Loucy (cell line): ENCODE data around the gene TEX55.

Experiments
- H2AFZ ChIP-seq: fragments of 200-600 bp; sonication (generic); 2 replicates; pipeline ENCODE4 v1.6.0; 2016; ENCODE audit warnings: antibody characterized with exemption, mild to moderate bottlenecking, low read length, moderate library complexity
- H3F3A ChIP-seq: fragments of 200-600 bp; 2 replicates; pipeline ENCODE4 v1.6.0; 2016; ENCODE audit warnings: antibody characterized with exemption, low read depth, mild to moderate bottlenecking
- H3K27me3 ChIP-seq: fragments of 200-600 bp; sonication (generic); 2 replicates; pipeline ENCODE4 v1.6.1; 2014; ENCODE audit warnings: low read length, mild to moderate bottlenecking; ENCODE audit not compliant: insufficient read depth, poor library complexity, severe bottlenecking
- H3K36me3 ChIP-seq: fragments of 200-600 bp; sonication (generic); 2 replicates; pipeline ENCODE4 v1.6.1; 2016; ENCODE audit warnings: low read length; ENCODE audit not compliant: insufficient read depth
- H3K4me1 ChIP-seq: fragments of 200-600 bp; sonication (generic); 2 replicates; pipeline ENCODE4 v1.5.1; 2014; ENCODE audit warnings: low read length, mild to moderate bottlenecking; ENCODE audit not compliant: insufficient read depth, poor library complexity, severe bottlenecking
- H3K4me2 ChIP-seq: fragments of 200-600 bp; sonication (generic); 2 replicates; pipeline ENCODE4 v1.6.0; 2014; ENCODE audit warnings: antibody characterized with exemption, low read length, low read depth, mild to moderate bottlenecking; ENCODE audit not compliant: poor library complexity, severe bottlenecking
- H3K4me3 ChIP-seq: fragments of 200-600 bp; sonication (generic); 2 replicates; pipeline ENCODE4 v1.5.1; 2014; ENCODE audit warnings: low read length, mild to moderate bottlenecking, mixed read lengths; ENCODE audit not compliant: poor library complexity, severe bottlenecking
- H3K79me2 ChIP-seq: fragments of 200-600 bp; sonication (generic); 2 replicates; pipeline ENCODE4 v1.6.1; 2014; ENCODE audit warnings: low read length; ENCODE audit not compliant: insufficient read depth
- H3K9ac ChIP-seq: fragments of 200-600 bp; sonication (generic); 2 replicates; pipeline ENCODE4 v1.6.0; 2014; ENCODE audit warnings: mild to moderate bottlenecking, low read depth, low read length, moderate library complexity; ENCODE audit not compliant: poor library complexity, severe bottlenecking
- H3K9me2 ChIP-seq: fragments of 200-600 bp; sonication (generic); replicated peaks from 2 replicates; pipeline ENCODE4 v1.6.1; 2016; ENCODE audit warnings: low read depth, low read length, mixed read lengths
- H3K9me3 ChIP-seq: fragments of 200-600 bp; sonication (generic); 2 replicates; pipeline ENCODE4 v1.6.1; 2014; ENCODE audit warnings: mild to moderate bottlenecking, antibody characterized with exemption, low read length, low read depth; ENCODE audit not compliant: insufficient read depth
- H4K20me1 ChIP-seq: fragments of 200-600 bp; sonication (generic); 2 replicates; pipeline ENCODE4 v1.6.0; 2014; ENCODE audit warnings: antibody characterized with exemption, low read length, mild to moderate bottlenecking; ENCODE audit not compliant: insufficient read depth, poor library complexity, severe bottlenecking
- CTCF ChIP-seq: fragments of 200-600 bp; sonication (generic); conservative IDR thresholded peaks from 2 replicates; pipeline ENCODE4 v1.5.1; 2014; ENCODE audit warnings: mild to moderate bottlenecking, antibody characterized with exemption, low read length
- EZH2phosphoT487 ChIP-seq: fragments of 200-600 bp; IDR thresholded peaks from 2 replicates; pipeline ENCODE4 v1.6.1; 2018; ENCODE audit warnings: antibody characterized with exemption, mild to moderate bottlenecking, moderate library complexity, borderline replicate concordance

The TEX55 gene

GRCh38 chr3:119177321-119177720 is 31.4 kb downstream of the TEX55 start:
- Histone ChIP-seq H3K4me2 (no peak overlapping the region), H3K79me2 (no peaks in the 10 kb centered on the region), H3K4me3 (no peak overlapping the region), H3K36me3 (no peaks in the 10 kb centered on the region), H3K4me1 (no peaks in the 10 kb centered on the region), H3F3A (no peaks in the 10 kb centered on the region), H3K9me3 (no peaks in the 10 kb centered on the region), H2AFZ (no peak overlapping the region), H4K20me1 (no peaks in the 10 kb centered on the region), H3K9ac (no peak overlapping the region), H3K27me3 (no peaks in the 10 kb centered on the region), H3K9me2 (no peaks in the 10 kb centered on the region)
- no peak for TF ChIP-seq CTCF
- TF ChIP-seq EZH2phosphoT487, result no peak

- no peaks in the 10 kb centered on the region for H3K27me3 ChIP-seq
- no peak overlapping the region for H3K9ac ChIP-seq
- no peaks in the 10 kb centered on the region for H4K20me1 ChIP-seq
- TF ChIP-seq EZH2phosphoT487, result no peak
- no peak for TF ChIP-seq CTCF
- H3K9me2 ChIP-seq, result no peaks in the 10 kb centered on the region
- no peaks in the 10 kb centered on the region for H3K4me1 ChIP-seq
- no peak overlapping the region for H3K4me3 ChIP-seq
- no peaks in the 10 kb centered on the region for H3K9me3 ChIP-seq
- H3K36me3 ChIP-seq, result no peaks in the 10 kb centered on the region
- H3K79me2 ChIP-seq, result no peaks in the 10 kb centered on the region
- no peak overlapping the region for H2AFZ ChIP-seq
- H3F3A ChIP-seq, result no peaks in the 10 kb centered on the region
- H3K4me2 ChIP-seq, result no peak overlapping the region
These were observed 35.8 kb downstream of the TEX55 start for GRCh38 chr3:119181765-119182164.

GRCh38 chr3:119184111-119184510 is 38.1 kb downstream of the TEX55 start:
- Histone ChIP-seq H3K9ac (no peak overlapping the region), H3K36me3 (no peaks in the 10 kb centered on the region), H3K9me2 (no peaks in the 10 kb centered on the region), H4K20me1 (no peaks in the 10 kb centered on the region), H2AFZ (no peak overlapping the region), H3K4me1 (no peaks in the 10 kb centered on the region), H3K9me3 (no peaks in the 10 kb centered on the region), H3F3A (no peaks in the 10 kb centered on the region), H3K4me3 (no peak overlapping the region), H3K27me3 (no peaks in the 10 kb centered on the region), H3K4me2 (no peak overlapping the region), H3K79me2 (no peaks in the 10 kb centered on the region)
- TF ChIP-seq CTCF, result no peak
- no peak for TF ChIP-seq EZH2phosphoT487
